ENCODE results near the gene KSR2. TPM values are rescaled to one million over a fixed set of nuclear protein-coding genes. Genes with fewer than 3 reads are reported as not detected.
A peak's percentile ranks its signal among the peaks of the same experiment; 100 is the strongest.

The KSR2 gene
- total RNA-seq, 4 donors from 2014 or later = 0.32 to 7.0 (median 0.60) TPM

DNA sequence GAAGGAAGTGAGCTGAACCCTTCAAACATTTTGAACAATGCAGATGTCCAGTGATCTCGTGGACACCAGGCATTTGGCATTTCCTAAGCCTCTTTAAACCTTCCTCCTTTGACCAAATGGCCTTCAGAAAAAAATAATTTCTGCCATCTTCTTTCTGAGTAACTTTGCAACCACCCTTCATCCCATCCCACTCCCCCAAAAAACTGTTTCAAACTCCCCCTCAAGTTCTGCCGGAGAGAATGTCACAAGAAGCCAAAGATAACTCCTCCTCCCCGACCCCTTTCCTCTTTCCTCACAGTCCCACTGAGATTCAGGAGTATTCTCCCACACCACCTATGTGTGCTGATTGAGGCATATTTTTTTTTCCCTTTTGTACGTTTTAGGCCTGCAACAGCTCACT lies 1.7 kb downstream of the KSR2 start:
- Histone ChIP-seq H3K4me1 (peaks cover 0 to 16% (median 5%) of the 10 kb centered on the region in 4 donors), H3K27me3 (peaks cover 40% of the 10 kb centered on the region), H3K4me3 (no peak overlapping the region), H3K36me3 (no peaks in the 10 kb centered on the region), H3K9me3 (no peaks in the 10 kb centered on the region), H3K27ac (no peak overlapping the region)
- in situ Hi-C loops (cut with MboI; ENCODE audit: low pct_ligation_motif_present in 1 of 4, low pct_unique_long_range_greater_than_20kb in 1 of 4, low sequenced_read_pairs in 3 of 4) (no loop called here), intact Hi-C loops (cut with DNase I; ENCODE audit: low total_unique reads) (no loop called here)
- DNase-seq = no peak
- no peak for TF ChIP-seq POLR2AphosphoS5 (IDR thresholded peaks at IDR 0.05)
- no peak for TF ChIP-seq POLR2A (IDR thresholded peaks at IDR 0.05)
- TF ChIP-seq, protein P1, sequence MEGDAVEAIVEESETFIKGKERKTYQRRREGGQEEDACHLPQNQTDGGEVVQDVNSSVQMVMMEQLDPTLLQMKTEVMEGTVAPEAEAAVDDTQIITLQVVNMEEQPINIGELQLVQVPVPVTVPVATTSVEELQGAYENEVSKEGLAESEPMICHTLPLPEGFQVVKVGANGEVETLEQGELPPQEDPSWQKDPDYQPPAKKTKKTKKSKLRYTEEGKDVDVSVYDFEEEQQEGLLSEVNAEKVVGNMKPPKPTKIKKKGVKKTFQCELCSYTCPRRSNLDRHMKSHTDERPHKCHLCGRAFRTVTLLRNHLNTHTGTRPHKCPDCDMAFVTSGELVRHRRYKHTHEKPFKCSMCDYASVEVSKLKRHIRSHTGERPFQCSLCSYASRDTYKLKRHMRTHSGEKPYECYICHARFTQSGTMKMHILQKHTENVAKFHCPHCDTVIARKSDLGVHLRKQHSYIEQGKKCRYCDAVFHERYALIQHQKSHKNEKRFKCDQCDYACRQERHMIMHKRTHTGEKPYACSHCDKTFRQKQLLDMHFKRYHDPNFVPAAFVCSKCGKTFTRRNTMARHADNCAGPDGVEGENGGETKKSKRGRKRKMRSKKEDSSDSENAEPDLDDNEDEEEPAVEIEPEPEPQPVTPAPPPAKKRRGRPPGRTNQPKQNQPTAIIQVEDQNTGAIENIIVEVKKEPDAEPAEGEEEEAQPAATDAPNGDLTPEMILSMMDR (IDR thresholded peaks at IDR 0.05) = no peak
- no peak for TF ChIP-seq EP300 (IDR thresholded peaks at IDR 0.05; ENCODE audit: low read depth)
- WGBS, 2 donors (ENCODE audit: low coverage in 1 of 2) = 44 to 48% methylated on average over 4 of the region's 4 CpGs

DNA sequence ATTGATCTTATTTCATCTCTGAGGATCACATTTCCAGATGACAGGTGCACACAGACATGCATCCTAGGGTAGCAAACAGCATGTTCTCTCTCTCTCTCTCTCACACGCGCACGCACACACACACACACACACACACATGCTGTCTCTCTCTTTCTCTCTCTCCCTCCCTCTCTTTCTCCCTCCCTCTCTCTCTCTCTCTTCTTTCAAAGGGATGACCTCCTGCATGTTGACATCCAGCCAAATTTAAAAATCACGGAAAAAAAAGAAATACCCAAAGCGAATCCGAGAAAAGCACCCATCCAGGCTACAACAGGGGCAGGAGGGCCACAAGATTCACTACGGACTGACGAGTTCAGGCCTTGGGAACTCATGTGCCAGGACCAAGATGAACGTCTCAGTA lies 2.3 kb downstream of the KSR2 start:
- WGBS, 2 donors (ENCODE audit: low coverage in 1 of 2) = 63 to 94% methylated on average over 3 to 9 of the region's 9 CpGs
- Histone ChIP-seq H3K4me1 (peaks cover 0 to 16% (median 5%) of the 10 kb centered on the region in 4 donors), H3K9me3 (no peaks in the 10 kb centered on the region), H3K27me3 (peaks cover 40% of the 10 kb centered on the region), H3K36me3 (no peaks in the 10 kb centered on the region), H3K27ac (no peak overlapping the region), H3K4me3 (no peak overlapping the region)
- TF ChIP-seq, protein P1 (IDR thresholded peaks at IDR 0.05) = no peak
- TF ChIP-seq POLR2A (IDR thresholded peaks at IDR 0.05) (no peak), EP300 (IDR thresholded peaks at IDR 0.05; ENCODE audit: low read depth) (no peak), POLR2AphosphoS5 (IDR thresholded peaks at IDR 0.05) (no peak)
- intact Hi-C loops (cut with DNase I; ENCODE audit: low total_unique reads) (no loop called here), in situ Hi-C loops (cut with MboI; ENCODE audit: low pct_ligation_motif_present in 1 of 4, low pct_unique_long_range_greater_than_20kb in 1 of 4, low sequenced_read_pairs in 3 of 4) (no loop called here)
- no peak for DNase-seq

DNA sequence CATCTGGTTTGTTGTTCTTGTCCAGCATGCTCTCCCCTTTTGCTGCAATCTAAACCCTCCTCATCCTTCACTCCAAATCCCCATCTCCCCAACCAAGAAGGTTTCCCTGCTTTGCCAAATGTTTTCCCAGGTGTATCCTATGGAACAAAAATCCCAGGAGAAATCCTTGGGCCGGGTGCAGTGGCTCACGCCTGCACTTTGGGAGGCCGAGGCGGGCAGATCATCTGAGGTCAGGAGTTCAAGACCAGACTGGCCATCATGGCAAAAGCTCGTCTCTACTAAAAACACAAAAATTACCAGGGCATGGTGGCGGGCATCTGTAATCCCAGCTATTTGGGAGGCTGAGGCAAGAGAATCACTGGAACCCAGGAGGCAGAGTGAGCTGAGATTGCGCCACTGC lies 5.0 kb downstream of the KSR2 start:
- intact Hi-C loops (cut with DNase I; ENCODE audit: low total_unique reads) (no loop called here), in situ Hi-C loops (cut with MboI; ENCODE audit: low pct_ligation_motif_present in 1 of 4, low pct_unique_long_range_greater_than_20kb in 1 of 4, low sequenced_read_pairs in 3 of 4) (no loop called here)
- no peaks in the 10 kb centered on the region for H3K36me3 ChIP-seq
- no peak overlapping the region for H3K27ac ChIP-seq
- WGBS, 2 donors (ENCODE audit: low coverage in 1 of 2) = 88% methylated on average over 7 of the region's 7 CpGs; no CpG with 5 or more reads in 1 of the 2 donors
- peaks cover 30% of the 10 kb centered on the region for H3K27me3 ChIP-seq
- H3K9me3 ChIP-seq = no peaks in the 10 kb centered on the region
- peaks cover 0 to 9% (median 3%) of the 10 kb centered on the region in 4 donors for H3K4me1 ChIP-seq
- H3K4me3 ChIP-seq = no peak overlapping the region
- TF ChIP-seq POLR2A (IDR thresholded peaks at IDR 0.05) (no peak), POLR2AphosphoS5 (IDR thresholded peaks at IDR 0.05) (no peak), EP300 (IDR thresholded peaks at IDR 0.05; ENCODE audit: low read depth) (no peak)
- TF ChIP-seq, protein P1 (IDR thresholded peaks at IDR 0.05) = no peak
- no peak for DNase-seq

DNA sequence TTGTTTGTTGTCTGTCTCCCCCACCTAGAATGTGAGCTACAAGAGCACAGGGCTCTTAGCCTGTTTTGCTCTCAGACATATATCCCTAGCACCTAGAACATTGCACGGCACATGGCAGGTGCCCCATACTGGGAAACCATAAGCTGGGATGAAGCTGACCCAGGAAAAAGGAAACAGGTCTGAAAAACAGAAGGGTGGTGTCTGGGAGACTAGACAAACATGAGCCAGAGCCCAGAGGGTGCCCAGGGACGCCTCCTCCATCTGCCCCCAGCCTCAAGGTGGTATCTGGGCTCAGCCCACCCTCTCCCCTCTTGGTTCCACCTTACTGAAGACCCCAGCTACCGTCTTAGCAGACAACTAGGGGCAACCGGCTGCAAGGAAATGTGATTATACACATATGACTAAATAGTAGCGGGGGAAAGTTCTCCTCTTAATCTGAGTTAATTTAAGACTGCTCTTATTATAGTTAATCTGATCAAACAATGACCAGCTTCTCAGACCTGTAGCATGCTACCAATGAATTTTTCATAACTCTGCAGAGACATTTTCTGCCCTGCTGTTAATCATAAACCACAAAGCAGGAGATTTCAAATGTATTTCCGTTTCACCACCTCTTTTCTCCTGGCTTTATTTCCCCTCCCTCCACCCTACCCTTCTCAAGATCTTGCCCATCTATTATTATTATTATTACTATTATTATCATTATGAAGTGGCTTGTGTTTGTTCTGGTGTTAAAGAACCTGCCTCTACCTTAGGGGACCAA lies 31.9 kb downstream of the KSR2 start:
- Histone ChIP-seq H3K4me1 (peaks cover 0 to 9% (median 5%) of the 10 kb centered on the region in 4 donors), H3K27me3 (no peaks in the 10 kb centered on the region), H3K27ac (peak overlapping the region in 2 of 4 donors; percentile 16 to 33), H3K36me3 (no peaks in the 10 kb centered on the region), H3K4me3 (no peak overlapping the region), H3K9me3 (no peaks in the 10 kb centered on the region)
- DNase-seq = no peak
- no peak for TF ChIP-seq EP300 (IDR thresholded peaks at IDR 0.05; ENCODE audit: low read depth)
- TF ChIP-seq POLR2A (IDR thresholded peaks at IDR 0.05) = no peak
- TF ChIP-seq, protein P1 (IDR thresholded peaks at IDR 0.05) = no peak
- no peak for TF ChIP-seq POLR2AphosphoS5 (IDR thresholded peaks at IDR 0.05)
- intact Hi-C loops (cut with DNase I; ENCODE audit: low total_unique reads) = no loop called here
- in situ Hi-C loops (cut with MboI; ENCODE audit: low pct_ligation_motif_present in 1 of 4, low pct_unique_long_range_greater_than_20kb in 1 of 4, low sequenced_read_pairs in 3 of 4) = no loop called here
- WGBS, 2 donors (ENCODE audit: low coverage in 1 of 2) = 49 to 57% methylated on average over 6 of the region's 6 CpGs
